CD14-positive monocyte (primary cell): ENCODE data around the gene MT2A. TPM values are rescaled to one million over a fixed set of nuclear protein-coding genes. Genes with fewer than 3 reads are reported as not detected.

Source experiments
- DNase-seq, 3 donors: peaks; one replicate each; pipeline ENCODE4 v3.0.0-alpha.2; 2011 to 2022
- H2AFZ ChIP-seq: 2 replicates; pipeline ENCODE4 v1.6.0; 2012; ENCODE audit warnings: mild to moderate bottlenecking, low read depth, low read length, inconsistent platforms; ENCODE audit not compliant: insufficient read depth, poor library complexity, severe bottlenecking
- H3K27ac ChIP-seq, 2 donors: 1 replicate in 1 of 2; 2 replicates in 1 of 2; pipeline ENCODE4 v1.5.1; 2012 to 2013; ENCODE audit warnings: low read length in 2 of 2, control low read depth in 1 of 2, inconsistent platforms in 1 of 2, low read depth in 1 of 2, mild to moderate bottlenecking in 1 of 2
- H3K27me3 ChIP-seq, 2 donors: one replicate each; pipeline versions ENCODE4 v1.6.0 to v1.6.1; 2011 to 2013; ENCODE audit warnings: low read length in 2 of 2; ENCODE audit not compliant: control insufficient read depth in 2 of 2, insufficient read depth in 2 of 2
- H3K36me3 ChIP-seq, 2 donors: replicated peaks in 1 of 2; 1 replicate in 1 of 2; 2 replicates in 1 of 2; pipeline versions ENCODE4 v1.5.1 to v1.6.1; 2012 to 2013; ENCODE audit warnings: low read length in 2 of 2, control low read depth in 1 of 2, inconsistent platforms in 1 of 2, mild to moderate bottlenecking in 1 of 2; ENCODE audit not compliant: insufficient read depth in 2 of 2, control insufficient read depth in 1 of 2
- H3K4me1 ChIP-seq, 2 donors: 1 replicate in 1 of 2; 2 replicates in 1 of 2; pipeline versions ENCODE4 v1.5.1 to v1.6.1; 2012 to 2013; ENCODE audit warnings: low read length in 2 of 2, control low read depth in 1 of 2, inconsistent platforms in 1 of 2, mild to moderate bottlenecking in 1 of 2, moderate library complexity in 1 of 2; ENCODE audit not compliant: insufficient read depth in 2 of 2, control insufficient read depth in 1 of 2
- H3K4me2 ChIP-seq: replicated peaks from 2 replicates; pipeline ENCODE3; 2012; ENCODE audit warnings: low read length, moderate library complexity, mild to moderate bottlenecking; ENCODE audit not compliant: poor library complexity, severe bottlenecking; ENCODE audit errors: extremely low read depth
- H3K4me3 ChIP-seq, 3 experiments: fragments of 200-600 bp in 1 of 3; sonication (generic) in 1 of 3; replicated peaks in 1 of 3; 1 replicate in 2 of 3; 2 replicates in 1 of 3; pipeline ENCODE4 v1.5.1; 2011 to 2013; ENCODE audit warnings: low read length in 3 of 3, mild to moderate bottlenecking in 3 of 3, control low read depth in 2 of 3, low read depth in 2 of 3, inconsistent platforms in 1 of 3, moderate library complexity in 1 of 3
- H3K79me2 ChIP-seq: 2 replicates; pipeline ENCODE4 v1.6.0; 2012; ENCODE audit warnings: mild to moderate bottlenecking, control low read depth, inconsistent platforms, low read length, moderate library complexity; ENCODE audit not compliant: insufficient read depth
- H3K9ac ChIP-seq: 2 replicates; pipeline ENCODE4 v1.6.0; 2017; ENCODE audit warnings: low read length, mild to moderate bottlenecking; ENCODE audit not compliant: insufficient read depth, poor library complexity, severe bottlenecking
- H3K9me3 ChIP-seq, 2 donors: replicated peaks in 1 of 2; 1 replicate in 1 of 2; 2 replicates in 1 of 2; pipeline versions ENCODE4 v1.5.1 to v1.6.1; 2012 to 2013; ENCODE audit warnings: low read length in 2 of 2, control low read depth in 1 of 2; ENCODE audit not compliant: control insufficient read depth in 1 of 2, insufficient read depth in 1 of 2
- H4K20me1 ChIP-seq: 2 replicates; pipeline ENCODE4 v1.6.0; 2012; ENCODE audit warnings: mild to moderate bottlenecking, low read length, control low read depth, moderate library complexity; ENCODE audit not compliant: insufficient read depth
- H3K27ac Mint-ChIP-seq, 7 donors: one replicate each; pipeline ENCODE4 v1.8.0; 2020; ENCODE audit warnings: mild to moderate bottlenecking in 7 of 7, mixed read lengths in 7 of 7, moderate library complexity in 6 of 7, inconsistent platforms in 2 of 7
- H3K27me3 Mint-ChIP-seq, 3 donors: one replicate each; pipeline ENCODE4 v1.8.0; 2021 to 2022; ENCODE audit warnings: low read depth in 3 of 3, mild to moderate bottlenecking in 3 of 3, mixed read lengths in 3 of 3, moderate library complexity in 3 of 3, inconsistent platforms in 1 of 3
- H3K36me3 Mint-ChIP-seq, 2 donors: one replicate each; pipeline ENCODE4 v1.8.0; 2020; ENCODE audit warnings: mixed read lengths in 2 of 2, inconsistent platforms in 1 of 2, mild to moderate bottlenecking in 1 of 2
- H3K4me1 Mint-ChIP-seq: one replicate; pipeline ENCODE4 v1.8.0; 2020; ENCODE audit warnings: mild to moderate bottlenecking, mixed read lengths
- H3K4me3 Mint-ChIP-seq, 2 donors: one replicate each; pipeline ENCODE4 v1.8.0; 2020; ENCODE audit warnings: mild to moderate bottlenecking in 2 of 2, mixed read lengths in 2 of 2, moderate library complexity in 1 of 2
- H3K9me3 Mint-ChIP-seq, 7 donors: one replicate each; pipeline ENCODE4 v1.8.0; 2020 to 2022; ENCODE audit warnings: mixed read lengths in 7 of 7, mild to moderate bottlenecking in 6 of 7, moderate library complexity in 6 of 7, inconsistent platforms in 2 of 7
- CTCF ChIP-seq: fragments of 200-600 bp; IDR thresholded peaks from one replicate; pipeline ENCODE4 v1.8.0; 2022; ENCODE audit warnings: antibody characterized with exemption, mild to moderate bottlenecking
- WGBS: methylation state at CpG from one replicate; pipeline ENCODE4 v1.1.5; 2013; ENCODE audit warnings: missing lambda C conversion rate; ENCODE audit not compliant: insufficient coverage; 5-methylcytosine and 5-hydroxymethylcytosine counted together
- intact Hi-C, 2 donors: fragments of 100-400 bp; cut with micrococcal nuclease; formaldehyde crosslinking; loops; one replicate each; pipeline versions ENCODE4 v1.15.0 to v1.15.1; 2023
- polyA plus RNA-seq, 3 donors: library from polyadenylated mRNA; depleted of rRNA in 1 of 3; unstranded in 2 of 3; stranded (reverse) in 1 of 3; fragments of 300-500 nt in 2 of 3; fragments of >200 nt in 1 of 3; fragmentation: Illumina TruSeq in 2 of 3; gene quantifications; 1 replicate in 2 of 3; 2 replicates in 1 of 3; pipeline ENCODE4 v1.2.3, GENCODE V29; 2012 to 2021

MT2A gene
- polyA plus RNA-seq, 3 donors: 26.8 to 228 (median 126) TPM

- no peaks in the 10 kb centered on the region for H3K79me2 ChIP-seq
- no peaks in the 10 kb centered on the region for H3K36me3 ChIP-seq
- H3K9ac ChIP-seq: no peak overlapping the region
- DNase-seq: no peak
- H3K9me3 Mint-ChIP-seq: peaks cover 0 to 3% (median 0%) of the 10 kb centered on the region in 7 donors
- H3K9me3 ChIP-seq: no peaks in the 10 kb centered on the region
- H3K4me1 Mint-ChIP-seq: peaks cover 39% of the 10 kb centered on the region
- no peaks in the 10 kb centered on the region for H3K36me3 Mint-ChIP-seq
- H3K27me3 ChIP-seq: peaks cover 0 to 6% of the 10 kb centered on the region in 2 donors
- no peak for TF ChIP-seq CTCF
- H3K4me3 Mint-ChIP-seq: no peak overlapping the region
- no peak overlapping the region for H3K4me2 ChIP-seq
- no peak overlapping the region for H2AFZ ChIP-seq
- H4K20me1 ChIP-seq: no peaks in the 10 kb centered on the region
- H3K27me3 Mint-ChIP-seq: peaks cover 6 to 9% (median 8%) of the 10 kb centered on the region in 3 donors
- no peak overlapping the region for H3K4me3 ChIP-seq
- peaks cover 34 to 38% of the 10 kb centered on the region in 2 donors for H3K4me1 ChIP-seq
- no peak overlapping the region for H3K27ac ChIP-seq
- 89% methylated on average over 2 of the region's 3 CpGs for WGBS
- no peak overlapping the region for H3K27ac Mint-ChIP-seq
- intact Hi-C loops: loop anchor here (10.0 kb wide), 3 partner anchors 99 to 579 kb away; partner anchors contain the start of genes NUDT21 (in 1 of the 2), OGFOD1 (in 1 of the 2), PSME3IP1 (in 1 of the 2) and RSPRY1 (in 1 of the 2)
Measured at GRCh38 chr16:56606071-56606475, 2.3 kb upstream of the MT2A start.

GRCh38 chr16:56606476-56607108 is 1.8 kb upstream of the MT2A start:
- no peak overlapping the region for H3K4me3 ChIP-seq
- peak overlapping the region in 3 of 7 donors; percentile 39 to 56 (median 54) for H3K27ac Mint-ChIP-seq
- H3K27me3 ChIP-seq: peaks cover 0 to under 1% of the 10 kb centered on the region in 2 donors
- no peak for TF ChIP-seq CTCF
- no peak for DNase-seq
- H3K4me1 ChIP-seq: peaks cover 34 to 41% of the 10 kb centered on the region in 2 donors
- H3K4me2 ChIP-seq: no peak overlapping the region
- intact Hi-C loops: loop anchor here (10.0 kb wide), 3 partner anchors 98 to 578 kb away; partner anchors contain the start of genes NUDT21 (in 1 of the 2), OGFOD1 (in 1 of the 2), PSME3IP1 (in 1 of the 2) and RSPRY1 (in 1 of the 2)
- peaks cover 0 to 3% (median 0%) of the 10 kb centered on the region in 7 donors for H3K9me3 Mint-ChIP-seq
- H3K36me3 ChIP-seq: no peaks in the 10 kb centered on the region
- H4K20me1 ChIP-seq: no peaks in the 10 kb centered on the region
- no peaks in the 10 kb centered on the region for H3K79me2 ChIP-seq
- H3K4me1 Mint-ChIP-seq: peaks cover 43% of the 10 kb centered on the region
- H3K27me3 Mint-ChIP-seq: peaks cover 2 to 6% (median 3%) of the 10 kb centered on the region in 3 donors
- no peak overlapping the region for H3K9ac ChIP-seq
- H3K4me3 Mint-ChIP-seq: no peak overlapping the region
- no peak overlapping the region for H3K27ac ChIP-seq
- no peaks in the 10 kb centered on the region for H3K9me3 ChIP-seq
- WGBS: 100% methylated on average over 1 of the region's 8 CpGs
- peak overlapping the region; percentile 79 for H2AFZ ChIP-seq
- no peaks in the 10 kb centered on the region for H3K36me3 Mint-ChIP-seq
